ENCODE results near the gene KPNA3. TPM values are rescaled to one million over a fixed set of nuclear protein-coding genes. Genes with fewer than 3 reads are reported as not detected.
"Not testable (repeated sequence)": the region's sequence is repeated elsewhere in the genome, so short reads cannot be mapped to it uniquely, and the experiment has no call there.

The KPNA3 gene
- total RNA-seq, 4 donors from 2014 or later, result 47.9 to 66.4 (median 55.4) TPM

GRCh38 chr13:49811527-49811908 is 19.0 kb upstream of the KPNA3 start:
- Histone ChIP-seq H3K36me3 (no peaks in the 10 kb centered on the region), H3K27ac (replicated peaks in 1 of 4) (no peak overlapping the region), H3K27me3 (peaks cover 0 to 5% (median 0%) of the 10 kb centered on the region in 4 donors), H3K4me1 (no peaks in the 10 kb centered on the region), H3K9me3 (no peaks in the 10 kb centered on the region), H3K4me3 (no peak overlapping the region)
- 93% methylated on average over 4 of the region's 4 CpGs for WGBS
- TF ChIP-seq POLR2AphosphoS5 (IDR thresholded peaks at IDR 0.05) (no peak), POLR2A (IDR thresholded peaks at IDR 0.05; ENCODE audit: low read depth) (no peak), EP300 (IDR thresholded peaks at IDR 0.05) (no peak)
- TF ChIP-seq, protein P1, sequence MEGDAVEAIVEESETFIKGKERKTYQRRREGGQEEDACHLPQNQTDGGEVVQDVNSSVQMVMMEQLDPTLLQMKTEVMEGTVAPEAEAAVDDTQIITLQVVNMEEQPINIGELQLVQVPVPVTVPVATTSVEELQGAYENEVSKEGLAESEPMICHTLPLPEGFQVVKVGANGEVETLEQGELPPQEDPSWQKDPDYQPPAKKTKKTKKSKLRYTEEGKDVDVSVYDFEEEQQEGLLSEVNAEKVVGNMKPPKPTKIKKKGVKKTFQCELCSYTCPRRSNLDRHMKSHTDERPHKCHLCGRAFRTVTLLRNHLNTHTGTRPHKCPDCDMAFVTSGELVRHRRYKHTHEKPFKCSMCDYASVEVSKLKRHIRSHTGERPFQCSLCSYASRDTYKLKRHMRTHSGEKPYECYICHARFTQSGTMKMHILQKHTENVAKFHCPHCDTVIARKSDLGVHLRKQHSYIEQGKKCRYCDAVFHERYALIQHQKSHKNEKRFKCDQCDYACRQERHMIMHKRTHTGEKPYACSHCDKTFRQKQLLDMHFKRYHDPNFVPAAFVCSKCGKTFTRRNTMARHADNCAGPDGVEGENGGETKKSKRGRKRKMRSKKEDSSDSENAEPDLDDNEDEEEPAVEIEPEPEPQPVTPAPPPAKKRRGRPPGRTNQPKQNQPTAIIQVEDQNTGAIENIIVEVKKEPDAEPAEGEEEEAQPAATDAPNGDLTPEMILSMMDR (IDR thresholded peaks at IDR 0.05), result no peak
- intact Hi-C loops (cut with DNase I), result no loop called here
- no peak for DNase-seq (ENCODE audit: extremely low spot score)

DNA sequence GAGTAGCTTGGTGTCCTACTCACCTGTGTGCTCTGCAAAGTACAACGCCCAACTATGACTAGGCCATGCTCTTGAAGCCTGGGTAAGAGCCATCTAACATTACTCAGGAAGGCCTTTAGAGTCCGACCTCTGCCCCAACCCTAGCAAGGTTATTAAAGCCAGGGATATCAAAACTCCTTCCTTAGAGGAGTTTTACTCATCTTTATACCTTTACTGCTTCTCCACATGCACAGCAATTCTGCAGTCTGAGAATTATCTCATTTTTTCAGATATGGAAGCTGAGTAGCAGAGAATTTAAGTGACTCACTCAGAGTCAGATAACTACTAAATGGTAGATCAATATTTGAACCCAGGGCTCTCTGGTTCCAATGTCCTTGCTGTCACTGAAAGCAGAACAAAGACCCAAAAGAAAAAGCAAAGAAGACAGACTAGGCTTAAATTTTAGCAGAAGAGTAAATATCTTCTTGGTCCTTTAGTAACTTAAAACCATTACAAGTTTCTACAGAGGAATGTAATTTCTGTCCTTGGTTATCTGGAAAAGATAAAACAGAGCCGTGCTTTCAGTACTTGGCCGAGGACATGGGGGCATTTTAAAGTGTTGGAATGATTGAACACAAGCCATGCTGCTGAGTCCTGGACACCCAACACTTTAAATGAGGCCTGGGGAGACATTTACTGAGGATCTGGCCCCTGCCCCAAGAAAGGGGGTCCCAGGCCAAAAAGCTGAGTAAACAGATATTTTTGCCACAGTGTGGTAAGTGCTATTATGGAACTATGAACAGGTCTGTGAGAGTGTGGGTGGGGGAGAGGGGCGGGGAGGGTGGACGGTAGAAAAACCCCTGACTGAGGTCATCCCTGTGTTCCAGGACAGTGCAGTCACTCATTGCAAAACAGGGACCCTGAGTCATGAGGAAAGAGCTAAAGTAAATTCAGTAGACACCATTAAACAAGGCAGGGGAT is 18.4 kb upstream of the KPNA3 start:
- Histone ChIP-seq H3K4me1 (no peaks in the 10 kb centered on the region), H3K27me3 (peaks cover 0 to 4% (median 0%) of the 10 kb centered on the region in 4 donors), H3K27ac (replicated peaks in 1 of 4) (no peak overlapping the region), H3K4me3 (no peak overlapping the region), H3K36me3 (no peaks in the 10 kb centered on the region), H3K9me3 (no peaks in the 10 kb centered on the region)
- WGBS, result 71% methylated on average over 6 of the region's 6 CpGs
- no peak for TF ChIP-seq POLR2A (IDR thresholded peaks at IDR 0.05; ENCODE audit: low read depth)
- TF ChIP-seq, protein P1 (IDR thresholded peaks at IDR 0.05), result no peak
- TF ChIP-seq POLR2AphosphoS5 (IDR thresholded peaks at IDR 0.05), result no peak
- no peak for TF ChIP-seq EP300 (IDR thresholded peaks at IDR 0.05)
- no peak for DNase-seq (ENCODE audit: extremely low spot score)
- intact Hi-C loops (cut with DNase I), result no loop called here

- Histone ChIP-seq H3K36me3 (no peaks in the 10 kb centered on the region), H3K4me1 (no peaks in the 10 kb centered on the region), H3K27ac (replicated peaks in 1 of 4) (no peak overlapping the region), H3K27me3 (peaks cover 0 to 4% (median 0%) of the 10 kb centered on the region in 4 donors), H3K9me3 (no peaks in the 10 kb centered on the region), H3K4me3 (no peak overlapping the region)
- 60% methylated on average over 6 of the region's 6 CpGs for WGBS
- intact Hi-C loops (cut with DNase I), result no loop called here
- DNase-seq (ENCODE audit: extremely low spot score), result no peak
- TF ChIP-seq POLR2A (IDR thresholded peaks at IDR 0.05; ENCODE audit: low read depth) (no peak), POLR2AphosphoS5 (IDR thresholded peaks at IDR 0.05) (no peak), EP300 (IDR thresholded peaks at IDR 0.05) (no peak)
- TF ChIP-seq, protein P1 (IDR thresholded peaks at IDR 0.05), result no peak
These were observed 15.2 kb upstream of the KPNA3 start for GRCh38 chr13:49807681-49808080.

GRCh38 chr13:49806126-49806536 is 13.6 kb upstream of the KPNA3 start:
- H3K9me3 ChIP-seq, result no peaks in the 10 kb centered on the region
- DNase-seq (ENCODE audit: extremely low spot score), result no peak
- 72% methylated on average over 3 of the region's 3 CpGs for WGBS
- no peak overlapping the region for H3K27ac ChIP-seq (replicated peaks in 1 of 4)
- H3K27me3 ChIP-seq, result peaks cover 0 to 4% (median 0%) of the 10 kb centered on the region in 4 donors
- no peaks in the 10 kb centered on the region for H3K4me1 ChIP-seq
- TF ChIP-seq POLR2AphosphoS5 (IDR thresholded peaks at IDR 0.05) (no peak), EP300 (IDR thresholded peaks at IDR 0.05) (no peak), POLR2A (IDR thresholded peaks at IDR 0.05; ENCODE audit: low read depth) (no peak)
- TF ChIP-seq, protein P1 (IDR thresholded peaks at IDR 0.05), result no peak
- intact Hi-C loops (cut with DNase I), result no loop called here
- no peaks in the 10 kb centered on the region for H3K36me3 ChIP-seq
- no peak overlapping the region for H3K4me3 ChIP-seq

GRCh38 chr13:49803047-49803446 is 10.6 kb upstream of the KPNA3 start:
- H3K4me3 ChIP-seq; DNase-seq (ENCODE audit: extremely low spot score); H3K27me3 ChIP-seq; H3K36me3 ChIP-seq; H3K9me3 ChIP-seq; intact Hi-C loops (cut with DNase I); H3K4me1 ChIP-seq; H3K27ac ChIP-seq (replicated peaks in 1 of 4): not testable (repeated sequence)
- 88% methylated on average over 10 of the region's 10 CpGs for WGBS

Measured in esophagus muscularis mucosa (tissue), 4 donors.